K562 (cell line): ENCODE measurements around the gene NT5C. TPM values are rescaled to one million over a fixed set of nuclear protein-coding genes. Genes with fewer than 3 reads are reported as not detected.

Source experiments
- ATAC-seq: fragments of 200-7000 bp; cut with Tn5 transposase; 3 replicates; pipeline ENCODE4 v1.9.1; 2020; ENCODE audit warnings: moderate library complexity
- BruUV-seq: library from RNA; stranded (reverse); fragments of 400-500 nt; replicated peaks from 2 replicates; lab custom pipeline; 2021; lab: Mats Ljungman, UMichigan
- CTCF ChIA-PET: fragments of 300-600 bp; formaldehyde crosslinking; extraction: SDS; loops from one replicate; lab custom pipeline; 2021; ENCODE audit warnings: low intra/inter-chr PET ratio; lab: Yijun Ruan, JAX
- POLR2A ChIA-PET: fragments of 300-600, 350-650 bp; sonication (Branson Sonifier 250); formaldehyde crosslinking; extraction: SDS; loops from one replicate; lab custom pipeline; 2021; ENCODE audit warnings: antibody characterized with exemption, inconsistent platforms; lab: Yijun Ruan, JAX
- DNase-seq, 4 experiments: peaks; one replicate each; pipeline versions ENCODE4 v3.0.0 to v3.0.0-alpha.2; 2011 to 2018; ENCODE audit warnings: low spot score in 3 of 4, mixed read lengths in 3 of 4; ENCODE audit errors: extremely low read depth in 1 of 4
- FAIRE-seq: peaks from 2 replicates; lab custom pipeline; 2011; peaks lifted over from hg19 to GRCh38; lab: Jason Lieb, UNC
- H2AFZ ChIP-seq: 2 replicates; pipeline ENCODE4 v1.6.0; 2011; ENCODE audit warnings: low read depth, low read length, control low read depth, inconsistent platforms
- H3K27ac ChIP-seq: fragments of 200-600 bp; 3 replicates; pipeline ENCODE4 v1.8.0; 2011; ENCODE audit warnings: low read depth, mild to moderate bottlenecking, control low read depth, inconsistent platforms, low read length, moderate library complexity, mixed read lengths; ENCODE audit errors: extremely low read depth
- H3K27me3 ChIP-seq, 2 experiments: fragments of 300-600 bp in 1 of 2; 2 replicates in 1 of 2; 3 replicates in 1 of 2; pipeline versions ENCODE4 v1.6.0 to v1.8.0; 2011; ENCODE audit warnings: inconsistent platforms in 2 of 2, low read length in 2 of 2, mild to moderate bottlenecking in 1 of 2, mixed read lengths in 1 of 2, moderate library complexity in 1 of 2; ENCODE audit not compliant: control insufficient read depth in 2 of 2, insufficient read depth in 2 of 2
- H3K36me3 ChIP-seq: fragments of 300-600 bp; 3 replicates; pipeline ENCODE4 v1.8.0; 2011; ENCODE audit warnings: mild to moderate bottlenecking, low read length, inconsistent platforms; ENCODE audit not compliant: control insufficient read depth, insufficient read depth
- H3K4me1 ChIP-seq, 2 experiments: fragments of 200-600 bp in 1 of 2; replicated peaks in 1 of 2; 2 replicates in 1 of 2; 3 replicates in 1 of 2; pipeline versions ENCODE4 v1.5.1 to v1.8.0; 2011; ENCODE audit warnings: inconsistent platforms in 2 of 2, low read length in 2 of 2, mild to moderate bottlenecking in 1 of 2, mixed read lengths in 1 of 2, moderate library complexity in 1 of 2; ENCODE audit not compliant: control insufficient read depth in 2 of 2, insufficient read depth in 2 of 2
- H3K4me2 ChIP-seq: 2 replicates; pipeline ENCODE4 v1.6.1; 2011; ENCODE audit warnings: low read length, control low read depth, inconsistent platforms, mixed read lengths; ENCODE audit not compliant: insufficient read depth
- H3K4me3 ChIP-seq: fragments of 200-600 bp; sonication (generic), shearing (Covaris generic); 2 replicates; pipeline ENCODE4 v1.5.1; 2016; ENCODE audit warnings: control low read depth, inconsistent platforms
- H3K79me2 ChIP-seq: fragments of 200-600 bp; 3 replicates; pipeline ENCODE4 v1.8.0; 2011; ENCODE audit warnings: low read length, inconsistent platforms; ENCODE audit not compliant: control insufficient read depth, insufficient read depth
- H3K9ac ChIP-seq, 2 experiments: 2 replicates each; pipeline versions ENCODE4 v1.6.0 to v1.6.1; 2011; ENCODE audit warnings: low read depth in 2 of 2, low read length in 2 of 2, control low read depth in 1 of 2, inconsistent platforms in 1 of 2, mild to moderate bottlenecking in 1 of 2, mixed read lengths in 1 of 2; ENCODE audit not compliant: insufficient read depth in 1 of 2
- H3K9me1 ChIP-seq: one replicate; pipeline ENCODE4 v1.6.0; 2011; ENCODE audit warnings: inconsistent platforms, mild to moderate bottlenecking, low read length, moderate library complexity; ENCODE audit not compliant: control insufficient read depth, insufficient read depth
- H3K9me3 ChIP-seq: replicated peaks from 2 replicates; pipeline ENCODE4 v1.5.1; 2011; ENCODE audit warnings: low read depth, low read length, inconsistent platforms; ENCODE audit not compliant: control insufficient read depth, insufficient read depth
- H4K20me1 ChIP-seq: replicated peaks from 2 replicates; pipeline ENCODE4 v1.6.1; 2011; ENCODE audit warnings: low read length, inconsistent platforms, mixed read lengths; ENCODE audit not compliant: control insufficient read depth, insufficient read depth
- CBFA2T3 ChIP-seq: fragments of 450-650 bp; IDR thresholded peaks from 2 replicates; pipeline ENCODE4 v1.6.1; 2017
- CTCFL ChIP-seq: IDR thresholded peaks from 2 replicates; pipeline ENCODE4 v1.6.1; 2011; ENCODE audit warnings: borderline replicate concordance, low read depth, mild to moderate bottlenecking, moderate library complexity, low read length; ENCODE audit not compliant: insufficient read depth, poor library complexity, severe bottlenecking
- DDX20 ChIP-seq: fragments of 450-650 bp; IDR thresholded peaks from 2 replicates; pipeline ENCODE4 v1.6.1; 2016; ENCODE audit warnings: missing genetic modification characterization, low read depth, mild to moderate bottlenecking, missing compliant biosample characterization, moderate library complexity
- EWSR1 ChIP-seq: fragments of 450-650 bp; IDR thresholded peaks from 2 replicates; pipeline ENCODE4 v1.6.1; 2018; ENCODE audit warnings: borderline replicate concordance, mild to moderate bottlenecking, low read depth, moderate library complexity; ENCODE audit not compliant: partially characterized antibody
- NONO ChIP-seq, 2 experiments: fragments of 200-400 bp in 1 of 2; fragments of 450-650 bp in 1 of 2; formaldehyde crosslinking in 1 of 2; IDR thresholded peaks; 2 replicates each; pipeline ENCODE4 v1.6.1; 2017; ENCODE audit warnings: low read depth in 2 of 2, mild to moderate bottlenecking in 2 of 2, moderate library complexity in 2 of 2, low read length in 1 of 2
- RBFOX2 ChIP-seq: fragments of 200-400 bp; formaldehyde crosslinking; IDR thresholded peaks from 2 replicates; pipeline ENCODE4 v1.6.1; 2017; ENCODE audit warnings: low read depth, mild to moderate bottlenecking, low read length, moderate library complexity
- RBM17 ChIP-seq: fragments of 200-400 bp; formaldehyde crosslinking; IDR thresholded peaks from 2 replicates; pipeline ENCODE4 v1.6.1; 2017; ENCODE audit warnings: low read depth, mild to moderate bottlenecking, low read length, borderline replicate concordance
- SIRT6 ChIP-seq: IDR thresholded peaks from one replicate; pipeline ENCODE4 v1.6.1; 2012; ENCODE audit warnings: low read depth, mild to moderate bottlenecking, control low read depth, inconsistent platforms, low read length, moderate library complexity
- SRF ChIP-seq, 2 experiments: fragments of 250-450, 450-650 bp in 1 of 2; sonication (Bioruptor Pico) in 1 of 2; sonication (generic) in 1 of 2; formaldehyde crosslinking; IDR thresholded peaks; 2 replicates each; pipeline versions ENCODE4 v1.5.0 to v1.5.1; 2020 to 2022; ENCODE audit warnings: mild to moderate bottlenecking in 1 of 2, missing genetic modification reagents in 1 of 2
- SUPT5H ChIP-seq: fragments of 450-650 bp; IDR thresholded peaks from 2 replicates; pipeline ENCODE4 v1.6.1; 2016
- TRIM28 ChIP-seq: fragments of 450-650 bp; IDR thresholded peaks from 2 replicates; pipeline ENCODE4 v1.6.1; 2017
- XRCC5 ChIP-seq: fragments of 200-400 bp; formaldehyde crosslinking; IDR thresholded peaks from 2 replicates; pipeline ENCODE4 v1.6.1; 2017; ENCODE audit warnings: low read depth, mild to moderate bottlenecking, low read length
- ZFX ChIP-seq: sonication (generic); formaldehyde crosslinking; IDR thresholded peaks from 2 replicates; pipeline ENCODE4 v1.8.0; 2022; ENCODE audit warnings: mild to moderate bottlenecking, missing genetic modification reagents, moderate library complexity
- ZKSCAN1 ChIP-seq: fragments of 150-350 bp; IDR thresholded peaks from 2 replicates; pipeline ENCODE4 v1.6.1; 2016; ENCODE audit warnings: low read depth, low read length
- ZNF165 ChIP-seq: fragments of 250-450 bp; sonication (Bioruptor Pico); IDR thresholded peaks from 2 replicates; pipeline ENCODE4 v1.4.0; 2020; ENCODE audit warnings: borderline replicate concordance
- WGBS: fragments of 100-300 bp; shearing (Covaris generic); methylation state at CpG from one replicate; pipeline ENCODE4 v1.1.6; 2016; ENCODE audit warnings: low coverage, mixed read lengths; ENCODE audit not compliant: insufficient coverage; ENCODE audit errors: missing lambda C conversion rate; 5-methylcytosine and 5-hydroxymethylcytosine counted together
- in situ Hi-C: fragments of 300-500 bp; cut with MboI; formaldehyde crosslinking; loops from 4 replicates; pipeline ENCODE4 v1.15.0; 2018; ENCODE audit warnings: inconsistent platforms, mixed read lengths
- intact Hi-C: fragments of 100-400 bp; cut with micrococcal nuclease; formaldehyde crosslinking; loops from 2 replicates; pipeline ENCODE4 v1.14.2; 2022
- polyA plus RNA-seq, 8 experiments: library from polyadenylated mRNA; depleted of rRNA in 4 of 8; stranded (reverse) in 5 of 8; unstranded in 3 of 8; fragments of >200 nt; fragmentation: Nextera tagmentation in 2 of 8; fragmentation: Illumina TruSeq in 1 of 8; extraction: Ambion mirVana in 2 of 8; extraction: Trizol in 1 of 8; gene quantifications; 2 replicates each; pipeline versions ENCODE4 v1.2.1 to v1.2.3, GENCODE V29; 2011 to 2014; ENCODE audit warnings: inconsistent platforms in 1 of 8, missing spikeins in 1 of 8
- total RNA-seq, 7 experiments: library from RNA; depleted of rRNA in 6 of 7; stranded (reverse); fragments of >200 nt in 6 of 7; fragmentation: Illumina TruSeq in 2 of 7; extraction: Trizol in 2 of 7; gene quantifications; 2 replicates each; pipeline versions ENCODE4 v1.2.1 to v1.2.3, GENCODE V29; 2011 to 2021; ENCODE audit warnings: low replicate concordance in 1 of 7

NT5C gene
- total and polyA plus RNA-seq, 9 of the 15 experiments (the other 6 are each of a cell fraction or from before 2014, with no cell fraction given) = 2.9 to 205 (median 45.0) TPM

DNA sequence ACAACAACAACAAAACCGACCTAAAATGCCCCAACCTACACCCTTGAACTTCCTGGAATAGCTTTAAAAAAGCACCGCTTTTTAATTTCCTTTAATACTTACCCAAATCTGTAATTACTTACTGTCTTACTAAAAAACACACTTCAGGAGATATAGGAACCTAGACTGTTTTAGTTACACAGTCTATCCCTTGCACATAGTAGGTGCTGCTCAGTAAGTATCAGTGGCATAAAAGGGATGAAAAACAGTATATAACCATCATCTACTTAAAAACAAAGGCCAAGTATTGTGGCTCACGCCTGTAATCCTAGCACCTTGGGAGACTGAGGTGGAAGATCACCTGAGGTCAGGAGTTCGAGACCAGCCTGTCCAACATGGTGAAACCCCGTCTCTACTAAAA lies 45.1 kb upstream of the NT5C start:
- no peaks in the 10 kb centered on the region for H3K9me3 ChIP-seq
- TF ChIP-seq RBM17 = no peak
- TF ChIP-seq ZKSCAN1 = peak; percentile 88
- H4K20me1 ChIP-seq = peaks cover 4% of the 10 kb centered on the region; the same call in 1 of the 2 replicates
- H3K27me3 ChIP-seq = no peaks in the 10 kb centered on the region
- H3K79me2 ChIP-seq = peaks cover 88% of the 10 kb centered on the region
- no peak overlapping the region for H3K4me3 ChIP-seq
- 98% methylated on average over 5 of the region's 5 CpGs for WGBS
- no peak for FAIRE-seq
- BruUV-seq = no TSS peak
- peaks cover 5 to 10% of the 10 kb centered on the region in 2 experiments; a peak in 4 of 5 replicates for H3K4me1 ChIP-seq
- intact Hi-C loops (no loop called here), in situ Hi-C loops (no loop called here)
- H2AFZ ChIP-seq = no peak overlapping the region
- H3K9me1 ChIP-seq = no peaks in the 10 kb centered on the region
- no peak for ATAC-seq
- ChIA-PET POLR2A (interaction anchor here (0.6 to 7.1 kb wide), 5 partner anchors 10 to 103 kb away, joined by 3 to 55 read pairs (median 4); partner anchors contain the start of gene JPT1), CTCF (no interaction called here)
- no peak for DNase-seq
- H3K9ac ChIP-seq = no peak overlapping the region
- H3K36me3 ChIP-seq = peaks cover 93% of the 10 kb centered on the region
- H3K4me2 ChIP-seq = no peak overlapping the region
- no peak overlapping the region for H3K27ac ChIP-seq

DNA sequence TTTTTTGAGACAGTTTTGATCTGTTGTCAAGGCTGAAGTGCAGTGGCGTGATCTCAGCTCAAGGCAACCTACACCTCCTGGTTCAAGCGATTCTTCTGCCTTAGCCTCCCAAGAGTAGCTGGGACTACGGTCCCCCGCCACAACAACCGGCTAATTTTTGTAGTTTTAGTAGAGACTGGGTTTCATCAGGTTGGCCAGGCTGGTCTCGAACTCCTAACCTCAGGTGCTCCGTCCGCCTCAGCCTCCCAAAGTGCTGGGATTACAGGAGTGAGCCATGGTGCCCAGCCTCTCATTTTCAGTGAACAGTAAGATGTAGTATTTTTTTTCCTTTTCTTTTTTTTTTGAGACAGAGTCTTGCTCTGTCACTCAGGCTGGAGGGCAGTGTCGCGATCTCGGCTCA lies 43.5 kb upstream of the NT5C start:
- no peak for FAIRE-seq
- POLR2A ChIA-PET = interaction anchor here (0.8 to 7.1 kb wide), 10 partner anchors 8 to 163 kb away, joined by 3 to 55 read pairs (median 5); partner anchors contain the start of genes JPT1, MRPL58 and SUMO2
- TF ChIP-seq TRIM28 (no peak), CBFA2T3 (no peak), XRCC5 (no peak), ZFX (CRISPR knock-in tag) (no peak), SUPT5H (peak; percentile 54; the same call in 1 of the 2 replicates), SIRT6 (no peak), DDX20 (tag) (no peak), CTCFL (no peak), SRF (CRISPR knock-in tag; IDR thresholded peaks at IDR 0.05) (no peak), RBFOX2 (0 out of 2 replicates have a peak, but pooled peaks have one; percentile 29), EWSR1 (no peak), ZNF165 (CRISPR knock-in tag) (no peak), NONO (IDR thresholded peaks at IDR 0.05; ENCODE audit: low read depth in 2 of 2, low read length in 1 of 2) (no peak)

More for the DNA sequence above, 43.5 kb upstream of the NT5C start:
- H3K27ac ChIP-seq = no peak overlapping the region
- H2AFZ ChIP-seq = no peak overlapping the region
- H4K20me1 ChIP-seq = peaks cover 4% of the 10 kb centered on the region; the same call in 1 of the 2 replicates
- H3K4me1 ChIP-seq = peaks cover 0 to 5% of the 10 kb centered on the region in 2 experiments; a peak in 2 of 5 replicates
- ATAC-seq = no peak
- H3K9me3 ChIP-seq = no peaks in the 10 kb centered on the region
- no peak for DNase-seq
- H3K79me2 ChIP-seq = peaks cover 85% of the 10 kb centered on the region
- H3K27me3 ChIP-seq = no peaks in the 10 kb centered on the region
- WGBS = 94% methylated on average over 9 of the region's 11 CpGs
- H3K9me1 ChIP-seq = no peaks in the 10 kb centered on the region
- peaks cover 97% of the 10 kb centered on the region for H3K36me3 ChIP-seq
- no peak overlapping the region for H3K9ac ChIP-seq
- intact Hi-C loops (no loop called here), in situ Hi-C loops (no loop called here)
- CTCF ChIA-PET = no interaction called here
- no TSS peak for BruUV-seq
- no peak overlapping the region for H3K4me3 ChIP-seq
- no peak overlapping the region for H3K4me2 ChIP-seq
